ENCODE results near the gene C11orf54. TPM values are rescaled to one million over a fixed set of nuclear protein-coding genes. Genes with fewer than 3 reads are reported as not detected.
"Not testable (repeated sequence)": the region's sequence is repeated elsewhere in the genome, so short reads cannot be mapped to it uniquely, and the experiment has no call there.

The C11orf54 gene
- total RNA-seq, 1 experiment from 2014 or later: 29.6 TPM

- no peak for DNase-seq (ENCODE audit: extremely low read depth, low read depth)
Observed at GRCh38 chr11:93761910-93762309, 20.4 kb downstream of the C11orf54 start.

GRCh38 chr11:93765551-93765950 lies 24.1 kb downstream of the C11orf54 start:
- no peak for DNase-seq (ENCODE audit: extremely low read depth, low read depth)

GRCh38 chr11:93766504-93766903 lies 25.0 kb downstream of the C11orf54 start:
- DNase-seq (ENCODE audit: extremely low read depth, low read depth): no peak

GRCh38 chr11:93767018-93767417 lies 25.5 kb downstream of the C11orf54 start:
- DNase-seq (ENCODE audit: extremely low read depth, low read depth): no peak

GRCh38 chr11:93770160-93770559 lies 28.7 kb downstream of the C11orf54 start:
- no peak for DNase-seq (ENCODE audit: extremely low read depth, low read depth)

- DNase-seq (ENCODE audit: extremely low read depth, low read depth): no peak
Observed at GRCh38 chr11:93772123-93772522, 30.7 kb downstream of the C11orf54 start.

- DNase-seq (ENCODE audit: extremely low read depth, low read depth): no peak
Observed at GRCh38 chr11:93773045-93773477, 31.6 kb downstream of the C11orf54 start.

GRCh38 chr11:93773601-93774200 lies 32.2 kb downstream of the C11orf54 start:
- DNase-seq (ENCODE audit: extremely low read depth, low read depth): no peak

GRCh38 chr11:93774560-93774959 lies 33.1 kb downstream of the C11orf54 start:
- DNase-seq (ENCODE audit: extremely low read depth, low read depth): not testable (repeated sequence)

- DNase-seq (ENCODE audit: extremely low read depth, low read depth): no peak
Observed at GRCh38 chr11:93775289-93775688, 33.8 kb downstream of the C11orf54 start.

- no peak for DNase-seq (ENCODE audit: extremely low read depth, low read depth)
Observed at GRCh38 chr11:93783362-93783761, 41.9 kb downstream of the C11orf54 start.

- no peak for DNase-seq (ENCODE audit: extremely low read depth, low read depth)
Observed at GRCh38 chr11:93783765-93784144, 42.3 kb downstream of the C11orf54 start.

- DNase-seq (ENCODE audit: extremely low read depth, low read depth): peak; percentile 87
Observed at GRCh38 chr11:93784145-93784934, 42.9 kb downstream of the C11orf54 start, which contains the start of gene MED17. TSS of gene MED17 (plus strand) at chr11:93784282. CDS start at chr11:93784514, 232 bp downstream.

- DNase-seq (ENCODE audit: extremely low read depth, low read depth): no peak
Observed at GRCh38 chr11:93784935-93785360, 43.5 kb downstream of the C11orf54 start.

GRCh38 chr11:93791493-93791892 lies 50.0 kb downstream of the C11orf54 start:
- DNase-seq (ENCODE audit: extremely low read depth, low read depth): no peak

GRCh38 chr11:93796441-93797231 lies 55.2 kb downstream of the C11orf54 start:
- DNase-seq (ENCODE audit: extremely low read depth, low read depth): no peak

- no peak for DNase-seq (ENCODE audit: extremely low read depth, low read depth)
Observed at GRCh38 chr11:93801366-93801765, 59.9 kb downstream of the C11orf54 start.

- DNase-seq (ENCODE audit: extremely low read depth, low read depth): no peak
Observed at GRCh38 chr11:93804879-93805278, 63.4 kb downstream of the C11orf54 start.

GRCh38 chr11:93807980-93808379 lies 66.5 kb downstream of the C11orf54 start:
- no peak for DNase-seq (ENCODE audit: extremely low read depth, low read depth)

GRCh38 chr11:93813974-93814373 lies 72.5 kb downstream of the C11orf54 start:
- DNase-seq (ENCODE audit: extremely low read depth, low read depth): no peak

Measured in NCI-H460 (cell line).